Mesenchymal stem cell (in vitro differentiated cells and primary cell): ENCODE data around the gene TSC22D3.
"Not testable (repeated sequence)": the region's sequence is repeated elsewhere in the genome, so short reads cannot be mapped to it uniquely, and the experiment has no call there.

Experiments
- DNase-seq: peaks from one replicate; pipeline ENCODE4 v3.0.0-alpha.2; 2013
- H2AFZ ChIP-seq: one replicate; pipeline ENCODE4 v1.6.1; 2013; ENCODE audit warnings: low read depth, mild to moderate bottlenecking, control low read depth, inconsistent platforms, low read length, moderate library complexity
- H2AK5ac ChIP-seq: 2 replicates; pipeline ENCODE4 v1.6.1; 2013; ENCODE audit warnings: low read length, moderate library complexity, mild to moderate bottlenecking, inconsistent platforms; ENCODE audit not compliant: severe bottlenecking
- H2BK120ac ChIP-seq: one replicate; pipeline ENCODE4 v1.6.1; 2013; ENCODE audit warnings: low read depth, mild to moderate bottlenecking, inconsistent platforms, low read length, moderate library complexity
- H2BK12ac ChIP-seq, 2 experiments: one replicate each; pipeline ENCODE4 v1.6.1; 2013; ENCODE audit warnings: inconsistent platforms in 2 of 2, low read length in 2 of 2, mild to moderate bottlenecking in 2 of 2, moderate library complexity in 2 of 2, control low read depth in 1 of 2
- H2BK15ac ChIP-seq: one replicate; pipeline ENCODE4 v1.6.1; 2013; ENCODE audit warnings: mild to moderate bottlenecking, low read depth, inconsistent platforms; ENCODE audit not compliant: poor library complexity, severe bottlenecking
- H2BK5ac ChIP-seq: 2 replicates; pipeline ENCODE4 v1.6.1; 2013; ENCODE audit warnings: low read depth, mild to moderate bottlenecking, low read length, control low read depth, inconsistent platforms; ENCODE audit not compliant: poor library complexity, severe bottlenecking
- H3K14ac ChIP-seq, 2 experiments: one replicate each; pipeline ENCODE4 v1.6.1; 2013; ENCODE audit warnings: inconsistent platforms in 2 of 2, low read length in 2 of 2, control low read depth in 1 of 2, mild to moderate bottlenecking in 1 of 2, moderate library complexity in 1 of 2
- H3K18ac ChIP-seq, 2 experiments: one replicate each; pipeline ENCODE4 v1.6.1; 2013; ENCODE audit warnings: inconsistent platforms in 2 of 2, low read length in 2 of 2, control low read depth in 1 of 2, low read depth in 1 of 2, mild to moderate bottlenecking in 1 of 2
- H3K23ac ChIP-seq, 2 experiments: one replicate each; pipeline ENCODE4 v1.6.1; 2013; ENCODE audit warnings: inconsistent platforms in 2 of 2, low read length in 2 of 2, mild to moderate bottlenecking in 2 of 2, moderate library complexity in 2 of 2, control low read depth in 1 of 2
- H3K27ac ChIP-seq: 2 replicates; pipeline ENCODE4 v1.5.1; 2013; ENCODE audit warnings: mild to moderate bottlenecking, moderate library complexity, low read length, control low read depth, inconsistent platforms; ENCODE audit not compliant: poor library complexity, severe bottlenecking
- H3K27me3 ChIP-seq, 2 experiments: 2 replicates each; pipeline versions ENCODE4 v1.6.1 to v1.7.0; 2013; ENCODE audit warnings: low read length in 2 of 2, mild to moderate bottlenecking in 2 of 2, moderate library complexity in 2 of 2, control low read depth in 1 of 2, inconsistent platforms in 1 of 2; ENCODE audit not compliant: control insufficient read depth in 1 of 2, insufficient read depth in 1 of 2
- H3K36me3 ChIP-seq, 2 experiments: 2 replicates each; pipeline versions ENCODE4 v1.6.1 to v1.7.0; 2013; ENCODE audit warnings: low read length in 2 of 2, control low read depth in 1 of 2, inconsistent platforms in 1 of 2, low read depth in 1 of 2, mild to moderate bottlenecking in 1 of 2; ENCODE audit not compliant: insufficient read depth in 2 of 2, control insufficient read depth in 1 of 2
- H3K4ac ChIP-seq, 2 experiments: one replicate each; pipeline ENCODE4 v1.6.1; 2013; ENCODE audit warnings: inconsistent platforms in 2 of 2, low read length in 2 of 2, mild to moderate bottlenecking in 2 of 2, moderate library complexity in 2 of 2, control low read depth in 1 of 2, low read depth in 1 of 2
- H3K4me1 ChIP-seq: 2 replicates; pipeline ENCODE4 v1.6.1; 2013; ENCODE audit warnings: low read depth, low read length, control low read depth; ENCODE audit not compliant: control insufficient read depth, insufficient read depth
- H3K4me2 ChIP-seq: 2 replicates; pipeline ENCODE4 v1.6.1; 2013; ENCODE audit warnings: low read length, mild to moderate bottlenecking, inconsistent platforms; ENCODE audit not compliant: poor library complexity, severe bottlenecking
- H3K4me3 ChIP-seq, 2 experiments: 2 replicates each; pipeline versions ENCODE4 v1.5.1 to v1.7.0; 2013; ENCODE audit warnings: low read length in 2 of 2, mild to moderate bottlenecking in 2 of 2, control low read depth in 1 of 2, low read depth in 1 of 2; ENCODE audit not compliant: insufficient read depth in 1 of 2
- H3K79me1 ChIP-seq: replicated peaks from 2 replicates; pipeline ENCODE4 v1.6.1; 2013; ENCODE audit warnings: mild to moderate bottlenecking, control low read depth, low read length, inconsistent platforms; ENCODE audit not compliant: poor library complexity, severe bottlenecking
- H3K9ac ChIP-seq: 2 replicates; pipeline ENCODE4 v1.7.0; 2013; ENCODE audit warnings: mild to moderate bottlenecking, low read length, moderate library complexity
- H3K9me3 ChIP-seq: 2 replicates; pipeline ENCODE4 v1.7.0; 2013; ENCODE audit warnings: mild to moderate bottlenecking, low read length; ENCODE audit not compliant: control insufficient read depth
- H4K8ac ChIP-seq: one replicate; pipeline ENCODE4 v1.6.1; 2013; ENCODE audit warnings: inconsistent platforms, mild to moderate bottlenecking, low read length, moderate library complexity
- H4K91ac ChIP-seq: one replicate; pipeline ENCODE4 v1.6.1; 2013; ENCODE audit warnings: mild to moderate bottlenecking, low read length, inconsistent platforms
- WGBS: methylation state at CpG from one replicate; pipeline ENCODE4 v1.1.7; 2013; ENCODE audit warnings: mixed read lengths; 5-methylcytosine and 5-hydroxymethylcytosine counted together

The TSC22D3 gene

GRCh38 chrX:107672955-107673378 lies 102.6 kb downstream of the TSC22D3 start:
- no peak overlapping the region for H3K18ac ChIP-seq
- H3K9me3 ChIP-seq = no peaks in the 10 kb centered on the region
- H2BK5ac ChIP-seq = no peak overlapping the region
- no peak overlapping the region for H2BK15ac ChIP-seq
- peaks cover 20% of the 10 kb centered on the region for H3K4me1 ChIP-seq
- H3K27me3 ChIP-seq = peaks cover 0 to 19% of the 10 kb centered on the region in 2 experiments
- no peak overlapping the region for H3K4me3 ChIP-seq
- H3K4me2 ChIP-seq = no peak overlapping the region
- H2AK5ac ChIP-seq = no peak overlapping the region
- no peak overlapping the region for H3K27ac ChIP-seq
- peak; percentile 93 for DNase-seq
- 44% methylated on average over 1 of the region's 9 CpGs for WGBS
- no peak overlapping the region for H4K8ac ChIP-seq
- no peaks in the 10 kb centered on the region for H3K79me1 ChIP-seq
- no peaks in the 10 kb centered on the region for H3K36me3 ChIP-seq
- no peak overlapping the region for H2BK12ac ChIP-seq
- no peak overlapping the region for H4K91ac ChIP-seq
- no peak overlapping the region for H3K23ac ChIP-seq
- H2AFZ ChIP-seq = no peak overlapping the region
- peak overlapping the region; percentile 50 for H3K9ac ChIP-seq
- no peak overlapping the region for H3K14ac ChIP-seq
- H3K4ac ChIP-seq = no peak overlapping the region
- H2BK120ac ChIP-seq = no peak overlapping the region

GRCh38 chrX:107671256-107671655 lies 104.3 kb downstream of the TSC22D3 start:
- H3K23ac ChIP-seq, H3K4me2 ChIP-seq, H3K18ac ChIP-seq, H3K9me3 ChIP-seq, H3K36me3 ChIP-seq, H3K4me3 ChIP-seq, H2BK15ac ChIP-seq, H2AK5ac ChIP-seq, H3K9ac ChIP-seq, H2AFZ ChIP-seq, H2BK5ac ChIP-seq, H3K79me1 ChIP-seq, DNase-seq, H3K4ac ChIP-seq, H3K27ac ChIP-seq, H4K91ac ChIP-seq, H2BK120ac ChIP-seq, H4K8ac ChIP-seq, H2BK12ac ChIP-seq, H3K14ac ChIP-seq: not testable (repeated sequence)
- Histone ChIP-seq H3K4me1 (peaks cover 14% of the 10 kb centered on the region), H3K27me3 (peaks cover 0 to 24% of the 10 kb centered on the region in 2 experiments)
- WGBS = 93% methylated on average over 9 of the region's 9 CpGs

- H3K27me3 ChIP-seq = peaks cover 0 to 18% of the 10 kb centered on the region in 2 experiments
- H2BK5ac ChIP-seq = no peak overlapping the region
- H2BK15ac ChIP-seq = no peak overlapping the region
- H3K4me2 ChIP-seq = no peak overlapping the region
- H2AK5ac ChIP-seq = no peak overlapping the region
- 92% methylated on average over 2 of the region's 5 CpGs for WGBS
- peaks cover 14% of the 10 kb centered on the region for H3K4me1 ChIP-seq
- H3K18ac ChIP-seq = no peak overlapping the region
- no peaks in the 10 kb centered on the region for H3K9me3 ChIP-seq
- H2AFZ ChIP-seq = no peak overlapping the region
- H3K14ac ChIP-seq = no peak overlapping the region
- H3K23ac ChIP-seq = no peak overlapping the region
- H3K79me1 ChIP-seq = no peaks in the 10 kb centered on the region
- H3K36me3 ChIP-seq = no peaks in the 10 kb centered on the region
- H3K27ac ChIP-seq = no peak overlapping the region
- DNase-seq = no peak
- H3K4me3 ChIP-seq = no peak overlapping the region
- no peak overlapping the region for H2BK120ac ChIP-seq
- H2BK12ac ChIP-seq = no peak overlapping the region
- no peak overlapping the region for H4K8ac ChIP-seq
- H4K91ac ChIP-seq = no peak overlapping the region
- H3K9ac ChIP-seq = no peak overlapping the region
- H3K4ac ChIP-seq = no peak overlapping the region
Observed at GRCh38 chrX:107669885-107670628, 105.5 kb downstream of the TSC22D3 start.

GRCh38 chrX:107669261-107669660 lies 106.3 kb downstream of the TSC22D3 start:
- no peak overlapping the region for H4K8ac ChIP-seq
- H2BK120ac ChIP-seq = no peak overlapping the region
- no peak overlapping the region for H4K91ac ChIP-seq
- no peaks in the 10 kb centered on the region for H3K36me3 ChIP-seq
- peaks cover 10% of the 10 kb centered on the region for H3K4me1 ChIP-seq
- no peak overlapping the region for H2BK5ac ChIP-seq
- H2BK12ac ChIP-seq = no peak overlapping the region
- H2BK15ac ChIP-seq = no peak overlapping the region
- no peak overlapping the region for H3K9ac ChIP-seq
- no peak overlapping the region for H3K4ac ChIP-seq
- no peaks in the 10 kb centered on the region for H3K79me1 ChIP-seq
- H3K27me3 ChIP-seq = peaks cover 0 to 18% of the 10 kb centered on the region in 2 experiments
- no peaks in the 10 kb centered on the region for H3K9me3 ChIP-seq
- no peak for DNase-seq
- H3K4me2 ChIP-seq = no peak overlapping the region
- no peak overlapping the region for H3K4me3 ChIP-seq
- no peak overlapping the region for H2AK5ac ChIP-seq
- H3K18ac ChIP-seq = no peak overlapping the region
- no peak overlapping the region for H2AFZ ChIP-seq
- no peak overlapping the region for H3K27ac ChIP-seq
- no peak overlapping the region for H3K23ac ChIP-seq
- H3K14ac ChIP-seq = no peak overlapping the region
- WGBS = 40% methylated on average over 2 of the region's 4 CpGs
